ENCODE data around the gene SH3BP5.

DNA sequence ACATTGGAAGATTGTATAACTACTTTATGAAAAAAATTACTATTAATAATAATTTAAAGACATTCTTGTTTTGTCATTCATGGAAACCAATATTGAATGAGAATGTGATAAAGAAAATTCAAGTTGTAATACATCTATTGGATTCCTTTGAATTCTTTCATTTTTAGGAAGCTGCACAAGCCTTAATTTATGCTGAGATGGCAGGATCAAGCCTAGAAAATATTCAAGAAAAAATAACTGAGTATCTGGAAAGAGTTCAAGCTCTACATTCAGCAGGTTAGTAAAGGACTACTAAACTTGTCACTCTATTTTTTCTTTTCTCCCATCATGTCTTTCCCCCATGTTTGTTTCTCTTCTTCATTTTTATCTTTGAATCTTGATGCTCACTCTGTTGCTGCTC, 120.4 kb downstream of the SH3BP5 start:
- TF ChIP-seq, protein P1, sequence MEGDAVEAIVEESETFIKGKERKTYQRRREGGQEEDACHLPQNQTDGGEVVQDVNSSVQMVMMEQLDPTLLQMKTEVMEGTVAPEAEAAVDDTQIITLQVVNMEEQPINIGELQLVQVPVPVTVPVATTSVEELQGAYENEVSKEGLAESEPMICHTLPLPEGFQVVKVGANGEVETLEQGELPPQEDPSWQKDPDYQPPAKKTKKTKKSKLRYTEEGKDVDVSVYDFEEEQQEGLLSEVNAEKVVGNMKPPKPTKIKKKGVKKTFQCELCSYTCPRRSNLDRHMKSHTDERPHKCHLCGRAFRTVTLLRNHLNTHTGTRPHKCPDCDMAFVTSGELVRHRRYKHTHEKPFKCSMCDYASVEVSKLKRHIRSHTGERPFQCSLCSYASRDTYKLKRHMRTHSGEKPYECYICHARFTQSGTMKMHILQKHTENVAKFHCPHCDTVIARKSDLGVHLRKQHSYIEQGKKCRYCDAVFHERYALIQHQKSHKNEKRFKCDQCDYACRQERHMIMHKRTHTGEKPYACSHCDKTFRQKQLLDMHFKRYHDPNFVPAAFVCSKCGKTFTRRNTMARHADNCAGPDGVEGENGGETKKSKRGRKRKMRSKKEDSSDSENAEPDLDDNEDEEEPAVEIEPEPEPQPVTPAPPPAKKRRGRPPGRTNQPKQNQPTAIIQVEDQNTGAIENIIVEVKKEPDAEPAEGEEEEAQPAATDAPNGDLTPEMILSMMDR (IDR thresholded peaks at IDR 0.05) = no peak
- no peak for TF ChIP-seq POLR2A (IDR thresholded peaks at IDR 0.05)
